GM18909 (cell line): Measurements from ENCODE around the gene CRYL1.
A peak's percentile ranks its signal among the peaks of the same experiment; 100 is the strongest.

Experiments
- ATAC-seq: cut with Tn5 transposase; IDR thresholded peaks from one replicate; pipeline ENCODE4 v1.9.1; 2021; ENCODE audit warnings: mild to moderate bottlenecking; ENCODE audit not compliant: unreplicated experiment, poor library complexity

Gene CRYL1

DNA sequence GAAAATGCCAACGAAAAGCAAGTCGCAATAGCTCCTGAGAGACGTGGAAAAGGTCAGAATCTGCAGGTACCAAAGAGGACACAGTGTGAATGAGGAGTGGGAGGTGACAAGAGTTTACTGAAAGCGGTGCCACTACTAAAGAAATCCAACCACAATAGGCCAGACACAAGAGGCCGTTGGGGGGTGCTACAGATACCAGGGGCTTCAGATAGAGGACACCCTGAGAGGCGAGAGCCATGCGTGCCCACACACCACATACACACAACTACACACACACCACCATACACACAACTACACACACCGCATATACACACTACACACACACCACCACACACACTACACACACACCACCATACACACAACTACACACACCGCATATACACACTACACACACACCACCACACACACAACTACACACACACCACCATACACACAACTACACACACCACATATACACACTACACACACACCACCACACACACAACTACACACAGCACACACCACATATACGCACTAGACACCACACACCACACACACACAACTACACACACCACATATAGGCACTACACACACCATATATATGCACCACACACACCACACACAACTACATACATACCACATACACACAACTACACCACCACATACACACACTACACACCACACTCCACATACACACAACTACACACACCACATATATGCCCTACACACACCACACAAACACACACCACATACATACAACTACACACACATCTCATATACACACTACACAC lies 28.5 kb downstream of the CRYL1 start:
- no peak for ATAC-seq

DNA sequence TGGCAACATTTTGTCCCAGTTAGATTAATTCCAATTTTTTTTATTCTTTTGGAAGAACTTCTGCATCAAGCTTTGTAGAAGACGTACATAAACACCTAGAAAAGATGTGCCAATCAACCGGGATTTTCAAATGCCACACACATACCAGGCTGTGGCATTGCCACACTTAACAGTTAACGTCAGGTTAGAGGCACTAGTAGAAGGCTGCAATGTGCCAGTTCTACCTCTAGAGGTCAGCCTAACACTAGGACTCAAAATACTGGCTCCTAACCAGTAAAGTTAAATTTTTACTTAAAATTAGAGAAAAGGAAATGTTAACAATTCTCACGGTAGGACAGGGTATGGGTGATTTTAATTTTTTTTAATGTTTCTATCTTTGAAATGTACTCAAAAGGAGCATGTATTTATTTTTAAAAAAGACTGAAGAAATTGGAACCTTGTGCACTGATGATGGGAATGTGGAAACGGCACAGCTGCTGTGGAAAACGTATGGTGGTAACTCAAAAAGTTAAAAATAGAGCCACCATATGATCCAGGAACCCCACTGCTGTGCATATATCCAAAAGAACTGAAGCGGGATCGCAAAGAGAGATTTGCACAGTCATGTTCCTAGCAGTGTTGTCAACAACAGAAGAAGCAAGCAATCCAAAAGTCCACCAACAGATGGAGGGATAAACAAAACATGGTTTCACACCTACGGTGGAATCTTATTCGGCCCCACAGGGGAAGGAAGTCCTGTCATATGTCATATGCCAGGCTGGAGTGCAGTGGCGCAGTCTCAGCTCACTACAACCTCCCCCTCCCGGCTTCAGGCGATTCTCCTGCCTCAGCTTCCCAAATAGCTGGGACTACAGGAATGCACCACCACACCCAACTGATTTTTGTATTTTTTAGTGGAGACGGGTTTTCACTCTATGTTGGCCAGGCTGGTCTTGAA lies 30.3 kb downstream of the CRYL1 start:
- peak; percentile 62 for ATAC-seq

- ATAC-seq: no peak
Observed at GRCh38 chr13:20494656-20495055, 31.0 kb downstream of the CRYL1 start.

DNA sequence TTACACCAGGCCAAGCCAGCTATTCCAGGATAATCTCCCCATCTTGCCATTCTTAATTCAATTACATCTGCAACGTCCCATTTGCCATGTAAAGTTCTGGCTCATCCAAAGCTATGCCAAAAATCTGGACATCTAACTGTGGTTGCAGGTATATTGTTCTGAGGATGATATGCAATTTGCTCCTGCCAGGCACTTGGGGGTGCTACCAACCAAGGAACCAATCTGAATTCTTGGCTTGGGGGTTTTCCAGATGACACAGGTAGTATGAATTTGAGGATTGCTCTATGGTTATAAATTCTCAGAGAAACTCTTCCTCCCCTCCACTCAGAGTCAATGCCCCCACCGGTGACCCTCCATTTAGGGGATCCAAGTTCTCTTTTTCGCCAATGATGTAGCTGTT lies 33.0 kb downstream of the CRYL1 start:
- ATAC-seq: no peak

DNA sequence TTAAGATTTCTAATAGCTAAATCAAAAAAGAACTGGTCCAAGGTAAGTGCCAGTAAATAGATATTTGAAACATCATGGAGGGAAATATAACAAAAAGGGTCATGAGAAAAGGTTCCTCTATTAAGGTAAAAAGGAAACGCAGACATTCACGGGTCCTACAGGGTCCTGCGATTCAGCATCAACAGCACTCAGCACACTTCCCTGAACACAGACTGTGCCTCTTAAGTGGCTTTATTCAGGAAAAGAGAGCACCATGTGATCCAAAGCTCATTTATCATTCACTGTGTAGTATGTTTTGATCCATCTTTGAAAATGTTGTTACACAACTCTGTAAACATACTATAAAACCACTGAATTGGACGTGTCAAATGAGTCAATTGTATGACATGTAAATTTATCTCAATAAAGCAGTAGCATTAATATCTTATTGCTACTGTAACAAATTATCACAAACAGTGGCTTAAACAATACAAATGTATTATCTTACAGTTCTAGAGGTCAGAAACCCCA lies 33.7 kb downstream of the CRYL1 start:
- ATAC-seq: no peak

DNA sequence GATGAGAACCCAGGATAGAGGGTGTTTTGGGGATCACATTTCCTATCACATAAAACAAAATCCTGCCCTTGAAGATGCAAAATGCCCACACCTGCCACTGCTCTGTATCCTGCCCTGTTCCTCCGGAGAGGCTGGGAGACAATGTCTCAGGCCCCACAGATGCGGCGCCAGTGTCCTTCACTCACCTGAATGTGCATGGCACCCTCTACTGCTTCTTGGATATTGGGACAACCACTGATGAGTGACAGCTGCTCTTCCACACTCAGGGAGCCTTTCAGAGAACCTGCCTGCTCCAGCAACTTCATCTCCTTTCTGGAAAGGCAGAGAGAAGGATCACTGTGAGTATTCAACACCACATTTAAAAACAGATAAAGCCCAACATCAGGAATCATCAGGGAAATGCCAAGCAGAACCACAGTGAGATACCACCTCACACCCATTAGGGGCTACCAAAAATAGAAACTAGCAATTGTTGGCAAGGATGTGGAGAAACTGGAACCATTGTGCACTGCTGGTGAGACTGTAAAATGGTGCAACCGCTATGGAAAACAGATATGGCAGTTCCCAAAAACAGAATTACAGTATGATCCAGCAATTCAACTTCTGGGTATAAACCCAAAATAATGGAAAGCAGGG lies 36.4 kb downstream of the CRYL1 start:
- ATAC-seq: no peak

- ATAC-seq: no peak
Observed at GRCh38 chr13:20487927-20488326, 37.7 kb downstream of the CRYL1 start.

DNA sequence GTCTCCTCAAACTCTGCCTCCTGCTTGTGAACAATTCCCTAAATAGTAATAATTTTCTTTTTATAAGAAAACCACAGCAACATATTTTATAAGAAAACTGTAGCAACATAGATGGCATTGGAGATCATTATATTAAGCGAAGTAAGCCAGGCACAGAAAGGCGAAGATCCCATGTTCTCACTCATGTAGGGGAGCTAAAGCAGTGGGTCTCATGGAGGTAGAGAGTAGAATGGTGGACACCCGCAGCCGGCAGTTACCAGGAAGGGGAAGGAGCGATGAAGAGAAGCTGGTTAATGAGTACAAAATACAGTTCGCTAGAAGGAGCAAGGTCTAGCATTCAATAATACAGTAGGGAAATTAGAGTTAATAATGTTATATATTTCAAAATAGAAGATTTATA lies 42.9 kb downstream of the CRYL1 start:
- ATAC-seq: no peak

DNA sequence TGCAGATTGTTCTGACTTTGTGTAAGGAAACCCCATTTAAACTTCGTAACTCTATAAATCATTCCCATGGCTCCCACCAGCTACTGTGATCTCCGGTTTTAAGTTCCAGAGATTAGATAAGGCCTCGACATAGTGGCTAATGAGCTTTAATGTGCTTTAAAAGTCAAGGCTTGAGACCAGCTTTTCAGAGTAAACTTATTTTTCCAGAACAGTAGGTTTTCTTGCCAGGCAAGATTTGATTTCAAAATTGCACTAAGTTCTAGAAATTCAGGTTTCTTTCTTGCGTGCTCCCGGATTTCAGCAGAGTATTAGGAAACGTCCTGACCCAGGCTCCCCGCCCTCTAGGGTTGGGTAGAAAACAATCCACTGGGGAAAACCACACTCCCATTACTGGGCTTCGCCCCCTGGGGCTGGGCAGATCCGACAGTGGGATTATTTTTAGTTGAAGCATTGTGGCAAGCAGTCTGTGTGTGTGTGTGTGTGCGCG lies 43.3 kb downstream of the CRYL1 start:
- ATAC-seq: no peak

DNA sequence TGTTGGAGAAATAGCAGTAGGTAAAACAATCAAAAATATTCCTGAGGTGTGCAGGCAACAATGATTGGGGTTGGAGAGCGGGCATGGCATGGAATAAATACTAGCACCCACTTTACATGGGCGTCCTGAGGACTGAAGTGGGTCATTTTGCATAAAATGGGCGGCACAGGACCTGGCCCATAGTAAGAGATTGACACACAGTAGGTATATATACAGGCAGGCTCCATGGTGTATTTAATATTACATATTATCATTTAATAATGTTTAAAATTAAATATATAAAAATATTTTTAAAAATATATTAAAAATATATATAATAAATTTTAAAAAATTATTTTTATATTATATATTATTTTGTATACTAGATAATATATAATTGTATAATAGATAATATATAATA lies 48.3 kb downstream of the CRYL1 start:
- ATAC-seq: no peak

- ATAC-seq: peak; percentile 95
Observed at GRCh38 chr13:20475927-20476691, 49.5 kb downstream of the CRYL1 start.

DNA sequence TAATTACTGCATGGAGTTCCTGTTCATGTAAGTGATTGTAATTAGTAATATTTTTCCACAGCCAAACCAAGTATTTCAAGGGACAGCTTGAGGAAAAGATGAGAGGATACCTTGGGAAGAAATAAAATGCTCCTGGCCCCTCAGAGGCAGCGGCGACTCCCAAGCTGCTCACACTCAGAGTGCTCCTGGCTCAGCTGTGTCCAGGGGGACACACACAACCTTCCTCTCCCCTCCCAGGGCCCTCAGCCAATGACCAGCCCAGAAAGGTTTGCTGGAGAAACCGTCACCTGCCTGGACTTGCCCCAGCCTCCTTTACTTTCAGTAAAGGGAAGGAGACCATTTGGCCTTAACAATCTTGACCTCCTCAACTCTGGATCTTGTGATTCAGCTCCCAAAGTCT lies 51.1 kb downstream of the CRYL1 start:
- ATAC-seq: no peak

GRCh38 chr13:20473888-20474287 lies 51.8 kb downstream of the CRYL1 start:
- ATAC-seq: no peak

- ATAC-seq: no peak
Observed at GRCh38 chr13:20473139-20473538, 52.5 kb downstream of the CRYL1 start.

DNA sequence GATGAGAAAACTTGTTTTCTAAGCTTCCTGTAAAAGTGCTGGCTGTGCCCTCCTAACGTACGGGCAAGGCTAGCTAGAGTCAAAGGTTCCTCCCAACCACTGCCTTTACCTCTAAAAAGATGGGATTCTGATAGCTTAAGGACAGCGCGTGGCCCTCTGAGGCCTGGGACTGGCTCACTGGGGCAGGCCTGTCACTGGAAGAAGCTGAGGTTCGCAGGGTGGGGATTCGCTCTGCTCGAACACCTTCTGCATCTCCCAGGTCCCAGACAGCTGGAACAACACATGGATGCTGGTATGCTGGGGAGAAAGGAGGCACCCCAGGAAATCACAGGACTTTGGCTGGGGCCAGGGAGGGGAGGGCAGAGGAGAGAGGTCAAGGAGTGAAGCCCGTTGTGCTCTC lies 53.1 kb downstream of the CRYL1 start:
- ATAC-seq: no peak

DNA sequence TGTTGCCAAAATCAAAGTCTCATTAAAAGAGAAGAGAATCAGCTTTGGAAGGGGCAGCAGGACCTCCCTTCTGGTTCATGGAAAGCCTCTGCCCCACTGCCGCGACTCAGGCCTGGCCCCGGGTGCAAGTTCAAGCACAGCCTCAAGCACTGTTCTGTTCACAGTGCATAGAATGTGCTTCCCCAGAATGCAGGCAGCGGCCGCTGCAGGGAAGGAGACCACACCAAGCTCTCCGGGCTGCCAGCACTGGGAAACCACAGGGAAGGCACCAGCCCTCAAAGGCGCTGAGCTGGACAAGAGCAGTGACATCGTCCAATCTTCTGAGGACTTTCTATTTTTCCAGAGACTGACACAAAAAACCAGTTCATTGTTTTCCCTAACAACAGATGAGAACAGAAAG lies 55.5 kb downstream of the CRYL1 start:
- no peak for ATAC-seq

DNA sequence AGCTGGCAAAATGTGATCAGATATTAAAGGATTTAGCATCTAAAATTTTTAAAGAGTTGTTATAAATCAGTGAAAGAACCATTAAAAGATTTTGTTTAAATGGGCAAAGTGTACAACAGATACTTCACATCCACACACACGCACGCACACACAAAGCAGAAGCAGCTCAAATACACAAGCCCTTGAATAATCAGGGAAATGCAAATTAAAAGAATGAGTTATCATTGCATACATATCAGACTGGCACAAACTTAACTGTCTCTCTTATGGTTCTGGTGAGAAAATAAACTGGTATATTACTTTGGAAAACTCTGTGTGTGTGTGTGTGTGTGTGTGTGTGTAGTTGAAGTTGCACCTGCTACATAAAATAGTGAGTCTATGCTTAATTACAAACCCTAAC lies 59.3 kb downstream of the CRYL1 start:
- no peak for ATAC-seq

GRCh38 chr13:20465218-20465879 lies 60.3 kb downstream of the CRYL1 start:
- no peak for ATAC-seq

DNA sequence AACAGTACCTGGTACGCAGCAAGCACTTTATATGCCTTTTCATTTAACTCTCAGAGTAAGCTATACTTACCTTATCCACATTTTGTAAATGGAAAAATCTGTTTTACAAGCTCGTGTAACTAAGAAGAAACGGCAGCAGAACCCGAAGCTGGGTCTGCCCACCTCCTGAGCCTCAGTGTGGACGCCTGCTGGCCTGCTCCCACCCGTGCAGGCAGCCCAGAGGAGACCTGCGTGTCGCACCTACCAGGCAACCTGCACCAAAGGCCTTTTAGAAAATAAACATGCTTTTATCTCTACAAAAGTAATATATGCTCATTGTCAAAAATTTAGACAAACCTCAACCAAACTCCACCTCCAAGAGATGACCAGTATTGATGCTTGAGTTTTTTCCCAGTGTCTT lies 62.7 kb downstream of the CRYL1 start:
- no peak for ATAC-seq
